Measurements from ENCODE around the gene ZFP69.

GRCh38 chr1:40532844-40533424 is 55.8 kb downstream of the ZFP69 start:
- TF ChIP-seq CTCF (IDR thresholded peaks at IDR 0.05) (peak; percentile 33 to 57 (median 44)), POLR2A (IDR thresholded peaks at IDR 0.05) (no peak)
